Hematopoietic multipotent progenitor cell (in vitro differentiated cells): ENCODE measurements around the gene NCOA3. TPM values are rescaled to one million over a fixed set of nuclear protein-coding genes. Genes with fewer than 3 reads are reported as not detected.
"Not testable (repeated sequence)": the region's sequence is repeated elsewhere in the genome, so short reads cannot be mapped to it uniquely, and the experiment has no call there.

Experiments
- DNase-seq, 3 donors: peaks; one replicate each; pipeline ENCODE4 v3.0.0-alpha.2; 2011 to 2015; ENCODE audit warnings: low read depth in 2 of 3, low spot score in 2 of 3
- total RNA-seq: library from RNA; depleted of rRNA; stranded (reverse); fragments of >200 nt; gene quantifications from one replicate; pipeline ENCODE4 v1.2.3, GENCODE V29; 2012

Gene NCOA3
- total RNA-seq, 1 donor, result 24.8 TPM

DNA sequence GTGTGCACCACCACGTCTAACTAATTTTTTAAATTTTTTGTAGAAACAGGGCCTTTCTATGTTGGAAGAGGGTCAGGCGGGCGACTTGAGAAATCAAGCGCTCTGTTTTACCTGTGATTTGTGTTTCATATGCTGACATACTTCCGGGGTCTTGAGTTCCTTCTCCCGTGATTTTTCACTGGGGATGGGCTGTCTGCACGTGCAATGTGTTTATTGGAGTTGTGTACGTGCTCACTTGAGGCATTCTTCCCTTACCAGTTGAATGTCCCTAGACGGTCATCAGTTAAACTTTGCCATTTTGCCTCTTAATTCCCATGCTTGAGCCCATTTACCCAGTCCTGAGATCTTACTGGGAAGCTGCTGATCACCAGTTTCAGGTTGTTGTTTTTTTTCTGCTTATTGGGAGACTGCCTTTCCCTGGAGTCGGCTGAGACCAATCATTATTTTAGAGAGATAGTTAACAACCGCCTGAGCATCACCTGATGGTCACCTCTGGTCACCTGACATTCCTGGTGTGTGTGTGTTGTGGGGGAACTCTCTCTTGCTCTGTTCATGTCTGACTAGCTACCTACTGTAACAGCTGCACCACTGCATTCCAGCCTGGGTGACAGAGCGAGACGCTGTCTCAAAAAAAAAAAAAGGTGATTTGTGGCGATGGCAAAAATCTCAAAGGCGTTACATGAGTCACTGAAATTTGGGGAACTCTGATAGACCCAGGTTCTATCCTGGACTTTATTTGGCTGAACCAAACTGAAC lies 34.8 kb upstream of the NCOA3 start:
- no peak for DNase-seq

DNA sequence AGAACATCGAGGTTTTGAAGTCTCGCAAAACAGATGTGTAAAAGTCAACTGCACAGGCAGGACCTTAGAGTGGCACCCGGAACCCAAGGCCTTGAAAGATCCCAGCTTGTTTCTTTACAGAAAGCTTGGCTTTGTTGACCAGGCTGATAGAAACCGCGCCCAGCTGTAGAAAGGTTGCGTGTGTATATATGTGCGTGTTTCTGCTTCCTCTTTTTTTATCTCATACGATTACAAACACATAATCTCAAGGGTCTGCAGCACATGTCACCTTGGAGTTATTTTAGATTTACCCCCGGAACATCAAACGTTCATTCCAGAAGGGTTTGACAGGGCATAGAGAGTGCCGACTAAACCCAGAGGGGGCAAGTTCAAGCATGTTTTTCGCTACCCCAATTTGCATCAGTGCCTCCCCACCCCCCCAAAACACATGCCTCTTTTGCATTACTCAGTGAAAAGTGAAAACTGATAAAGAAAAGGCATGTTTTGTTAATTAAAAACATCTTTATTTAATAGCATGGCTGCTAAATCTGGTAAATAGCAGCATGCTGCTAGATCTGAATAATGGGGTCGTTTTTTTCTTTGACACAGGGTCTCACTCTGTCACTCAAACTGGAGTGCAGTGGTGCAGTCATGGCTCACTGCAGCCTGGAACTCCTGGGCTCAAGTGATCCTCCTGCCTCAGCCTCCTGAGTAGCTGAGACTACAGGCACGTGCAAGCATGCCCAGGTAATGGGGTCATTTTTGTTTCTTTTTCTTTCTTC lies 33.2 kb upstream of the NCOA3 start:
- peak in 2 of 3 donors; percentile 43 to 64 for DNase-seq

DNA sequence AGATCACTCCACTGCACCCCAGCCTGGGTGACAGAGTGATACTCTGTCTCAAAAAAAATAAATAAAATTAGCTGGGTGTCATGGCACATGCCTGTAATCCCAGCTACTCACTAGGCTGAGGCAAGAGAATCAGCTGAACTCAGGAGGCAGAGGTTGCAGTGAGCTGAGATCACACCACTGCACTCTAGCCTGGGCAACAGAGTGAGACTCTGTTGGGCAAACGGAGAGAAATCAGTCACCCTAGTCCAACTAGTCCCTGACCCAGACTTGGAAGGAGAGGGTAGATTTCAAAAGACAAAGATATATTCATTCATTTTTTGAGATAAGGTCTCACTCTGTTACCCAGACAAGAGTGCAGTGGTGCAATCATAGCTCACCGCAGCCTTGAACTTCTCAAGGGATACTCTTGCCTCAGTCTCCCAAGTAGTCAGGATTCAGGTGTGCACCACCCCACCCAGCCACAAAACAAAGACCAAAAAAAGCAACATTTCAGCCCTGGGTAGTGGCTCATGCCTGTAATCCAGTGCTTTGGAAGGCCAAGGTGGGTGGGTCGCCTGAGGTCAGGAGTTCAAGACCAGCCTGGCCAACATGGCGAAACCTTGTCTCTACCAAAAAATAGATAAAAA lies 26.2 kb upstream of the NCOA3 start:
- DNase-seq, result no peak

DNA sequence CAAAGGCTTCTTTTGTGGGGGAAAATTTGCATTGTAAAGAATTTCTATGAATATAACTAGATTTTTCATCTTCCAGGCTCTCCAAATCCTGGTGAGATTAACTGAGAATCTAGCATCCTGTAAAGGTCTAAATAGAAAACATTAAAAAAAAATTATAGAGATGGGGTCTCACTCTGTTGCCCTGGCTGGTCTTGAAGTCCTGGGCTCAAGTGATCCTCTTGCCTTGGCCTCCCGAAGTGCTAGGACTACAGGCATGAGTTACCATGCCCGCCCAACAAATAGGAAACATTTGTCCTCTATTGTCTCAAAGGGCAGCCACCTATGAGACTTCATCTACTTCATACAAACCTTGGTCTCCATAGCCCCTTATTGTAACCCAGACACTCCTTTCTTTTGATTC lies 25.2 kb upstream of the NCOA3 start:
- DNase-seq, result no peak

DNA sequence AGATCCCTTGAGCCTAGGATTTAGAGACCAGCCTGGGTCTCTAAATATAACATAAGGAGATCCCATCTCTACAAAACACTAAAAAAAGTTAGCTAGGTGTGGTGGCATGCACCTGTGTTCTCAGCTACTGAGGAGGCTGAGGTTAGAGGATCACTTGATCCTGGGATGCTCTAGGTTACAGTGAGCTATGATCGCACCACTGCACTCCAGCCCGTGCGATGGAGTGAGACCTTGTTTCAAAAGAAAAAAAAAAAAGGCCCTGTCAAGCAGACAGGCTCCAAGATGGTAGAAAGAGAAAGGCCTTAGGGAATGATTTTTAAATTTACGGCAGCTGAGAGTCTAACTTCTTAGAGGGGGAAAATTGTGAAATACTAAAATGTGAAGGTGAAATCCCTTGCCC lies 22.6 kb upstream of the NCOA3 start:
- no peak for DNase-seq

DNA sequence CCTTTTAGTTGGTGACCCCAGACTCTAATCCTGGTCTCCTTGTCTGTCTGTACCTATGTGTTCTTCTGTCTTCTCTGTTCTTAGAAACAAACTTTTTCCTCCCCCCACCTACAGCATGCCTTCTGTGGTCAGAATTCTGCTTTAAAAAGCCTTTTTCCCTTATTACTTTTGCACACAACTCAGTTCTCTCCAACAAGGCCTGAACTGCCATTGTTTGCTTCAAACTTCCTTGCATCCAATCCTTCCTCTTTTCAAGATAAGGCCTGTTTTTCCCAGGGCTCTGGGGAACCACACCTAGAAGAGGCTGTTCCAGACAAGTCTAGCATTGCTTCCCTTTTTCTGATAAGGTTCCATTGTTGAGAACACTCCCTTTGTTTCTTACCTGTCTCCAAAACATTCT lies 22.2 kb upstream of the NCOA3 start:
- DNase-seq, result no peak

DNA sequence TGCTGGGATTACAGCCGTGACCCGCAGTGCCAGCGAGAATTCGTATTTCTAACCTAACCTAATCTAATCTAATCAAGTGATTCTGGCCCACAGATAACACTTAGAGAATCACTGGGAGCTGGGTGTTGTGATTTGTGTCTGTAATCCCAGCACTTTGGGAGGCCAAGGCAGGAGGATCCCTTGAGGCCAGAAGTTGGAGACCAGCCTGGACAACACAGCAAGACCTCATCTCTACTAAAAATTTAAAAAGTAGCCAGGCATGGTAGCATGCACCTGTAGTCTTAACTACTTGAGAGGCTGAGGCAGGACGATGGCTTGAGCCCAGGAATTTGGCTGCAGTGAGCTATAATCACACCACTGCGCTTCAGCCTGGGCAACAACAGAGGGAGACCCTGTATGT lies 21.4 kb upstream of the NCOA3 start:
- DNase-seq, result no peak

DNA sequence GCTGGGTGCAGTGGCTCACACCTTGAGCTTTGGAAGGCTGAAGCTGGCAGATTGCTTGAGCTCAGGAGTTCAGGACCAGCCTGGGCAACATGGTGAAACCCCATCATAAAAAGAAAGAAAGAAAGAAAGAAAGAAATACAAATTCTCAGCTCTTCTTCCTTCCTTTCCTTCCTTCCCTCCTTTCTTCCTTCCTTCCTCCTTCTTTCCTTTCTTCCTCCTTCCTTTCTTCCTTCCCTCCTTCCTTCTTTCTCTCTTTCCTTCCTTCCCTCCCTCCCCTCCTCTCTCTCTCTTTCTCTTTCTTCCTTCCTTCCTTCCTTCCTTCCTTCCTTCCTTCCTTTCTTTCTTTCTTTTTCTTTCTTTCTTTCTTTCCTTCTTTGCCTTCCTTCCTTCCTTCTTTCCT lies 21.0 kb upstream of the NCOA3 start:
- DNase-seq, result no peak

DNA sequence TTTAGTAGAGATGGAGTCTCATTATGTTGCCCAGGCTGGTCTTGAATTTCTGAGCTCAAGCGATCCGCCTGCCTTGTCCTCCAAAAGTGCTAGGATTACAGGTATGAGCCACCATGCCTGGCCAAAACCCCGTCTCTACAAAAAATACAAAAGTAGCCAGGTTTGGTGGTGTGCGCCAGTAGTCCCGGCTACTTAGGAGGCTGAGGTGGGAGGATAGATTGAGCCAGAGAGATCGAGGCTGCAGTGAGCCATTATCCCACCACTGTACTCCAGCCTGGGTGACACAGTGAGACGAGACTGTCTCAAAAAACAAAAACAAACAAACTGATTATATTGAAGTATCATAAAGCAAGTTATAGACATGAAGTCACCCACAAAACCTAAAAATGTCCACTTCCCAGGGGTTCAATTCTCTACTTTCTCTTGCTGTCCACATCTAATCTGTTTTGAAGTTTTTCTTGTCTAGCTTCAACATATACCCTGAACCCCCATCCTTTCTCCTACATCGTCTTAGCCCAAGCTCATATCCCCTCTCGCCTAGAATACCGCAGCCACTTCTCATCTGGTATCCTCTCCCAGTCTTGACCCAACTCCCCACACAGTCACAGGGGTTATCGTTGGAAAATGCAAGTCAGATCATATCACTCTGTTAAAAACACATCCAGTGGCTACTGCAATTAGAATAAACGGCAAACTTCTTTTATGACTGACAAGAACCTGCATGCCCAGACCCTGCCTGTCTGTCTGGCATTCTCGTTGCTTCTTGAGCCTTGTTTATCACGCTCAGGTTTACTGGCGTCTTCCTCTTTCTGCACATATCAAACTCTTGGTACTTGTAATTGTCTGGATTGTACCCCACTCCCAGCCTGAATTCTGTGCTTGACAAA lies 20.1 kb upstream of the NCOA3 start:
- no peak for DNase-seq

DNA sequence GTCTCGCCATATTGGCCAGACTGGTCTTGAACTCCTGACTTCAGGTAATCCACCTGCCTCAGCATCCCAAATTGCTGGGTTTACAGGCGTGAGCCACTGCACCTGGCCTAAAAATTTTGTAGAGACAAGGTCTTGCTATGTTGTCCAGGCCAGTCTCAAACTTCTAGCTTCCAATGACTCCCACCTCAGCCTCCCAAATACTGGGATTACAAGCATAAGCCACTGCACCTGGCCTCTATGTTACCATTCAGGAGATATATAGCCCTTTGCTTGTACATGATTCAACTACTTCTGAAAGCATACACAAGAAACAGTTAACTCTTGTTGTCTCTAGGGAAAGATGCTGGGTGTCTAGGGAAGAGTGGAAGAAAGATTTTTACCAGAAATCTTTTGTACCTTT lies 19.0 kb upstream of the NCOA3 start:
- DNase-seq, result no peak

DNA sequence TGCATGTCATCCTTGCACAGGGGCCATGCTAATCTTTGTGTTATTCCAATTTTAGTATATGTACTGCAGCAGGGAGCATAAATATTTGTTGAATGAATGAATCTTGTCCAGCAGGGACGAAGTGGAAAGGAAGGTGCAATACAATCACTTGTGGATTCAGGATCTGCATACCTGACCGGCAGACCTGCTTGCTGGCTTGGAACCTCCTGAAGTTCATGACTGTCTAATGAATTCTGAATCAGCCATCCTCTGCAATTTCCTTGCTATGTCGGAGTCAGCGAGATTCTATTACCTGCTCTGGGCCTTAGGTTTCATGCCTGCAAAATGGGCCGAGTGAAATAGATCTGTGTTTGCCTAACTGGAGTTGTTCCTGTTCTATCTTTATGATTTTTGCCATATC lies 17.4 kb upstream of the NCOA3 start:
- no peak for DNase-seq

DNA sequence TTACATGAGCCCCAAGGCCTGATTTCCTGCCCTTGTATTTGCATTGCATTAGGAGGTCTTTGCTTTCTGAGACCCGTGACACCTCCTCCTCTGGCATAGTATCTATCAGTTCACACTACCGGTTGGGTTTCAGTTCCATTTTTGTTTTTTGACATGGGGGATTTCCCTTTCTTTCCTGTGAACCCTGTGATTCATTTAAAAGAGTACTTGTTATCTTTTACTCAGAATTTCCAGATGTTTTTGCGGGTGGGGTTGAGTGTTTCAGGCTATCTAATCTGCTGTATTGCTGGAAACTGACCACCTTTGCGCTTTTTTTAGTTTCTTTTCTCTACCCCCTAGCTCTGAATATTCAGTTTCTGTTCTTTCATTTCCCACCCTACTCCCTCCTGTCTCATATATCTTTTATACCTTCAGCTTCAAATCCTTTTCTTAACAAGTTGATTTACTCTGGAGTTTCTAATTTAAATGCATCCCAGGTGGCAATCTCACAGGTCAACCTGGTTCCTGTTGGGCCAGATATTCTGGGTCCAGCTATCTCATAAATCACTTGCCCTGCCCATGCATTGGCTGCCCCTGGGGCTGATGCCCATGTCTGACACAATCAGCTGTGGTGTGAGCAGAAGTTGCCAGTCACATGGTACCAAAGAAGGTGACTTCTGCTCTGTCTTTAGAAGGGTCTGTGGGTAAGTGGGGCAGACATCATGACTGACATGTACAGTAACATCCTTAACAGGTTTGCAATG lies 14.3 kb upstream of the NCOA3 start:
- DNase-seq, result peak in 2 of 3 donors; percentile 89 to 90

DNA sequence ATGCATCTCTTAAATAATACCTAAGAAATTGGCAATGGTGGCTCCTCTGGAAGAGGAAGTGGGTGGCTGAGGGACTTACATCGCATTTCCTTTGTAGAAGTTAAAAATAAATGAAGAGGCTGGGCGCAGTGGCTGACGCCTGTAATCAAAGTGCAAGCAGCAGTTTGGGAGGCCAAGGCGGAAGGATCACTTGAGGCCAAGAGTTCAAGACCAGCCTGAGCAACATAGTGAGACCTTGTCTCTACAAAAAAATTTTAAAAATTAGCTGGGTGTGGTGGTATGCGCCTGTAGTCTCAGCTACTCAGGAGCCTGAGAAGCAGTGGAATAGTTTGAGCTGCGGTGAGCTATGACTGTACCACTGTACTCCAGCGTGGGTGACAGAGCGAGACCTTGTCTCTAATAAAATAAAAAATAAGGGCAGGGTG lies 12.2 kb upstream of the NCOA3 start:
- DNase-seq, result peak in 2 of 3 donors; percentile 43 to 78

DNA sequence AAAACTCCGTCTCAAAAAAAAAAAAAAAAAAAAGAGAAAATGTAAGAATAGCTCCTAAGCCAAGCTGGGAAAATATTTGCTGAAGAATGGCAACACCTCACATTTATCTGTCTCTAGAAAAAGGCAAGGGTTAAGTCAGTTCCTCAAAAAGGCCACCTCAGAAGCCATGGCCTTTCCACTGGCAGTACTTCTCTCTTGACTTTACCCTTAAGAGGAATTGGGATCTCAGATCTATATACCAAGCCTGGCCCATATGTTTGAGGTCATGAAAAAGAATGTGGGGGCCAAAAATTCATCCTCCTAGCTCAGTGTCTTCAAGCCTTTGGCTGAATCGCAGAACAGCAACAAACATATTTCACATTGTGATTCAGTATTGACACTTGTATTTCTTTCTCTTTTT lies 10.9 kb upstream of the NCOA3 start:
- DNase-seq, result peak in 1 of 3 donors; percentile 37

DNA sequence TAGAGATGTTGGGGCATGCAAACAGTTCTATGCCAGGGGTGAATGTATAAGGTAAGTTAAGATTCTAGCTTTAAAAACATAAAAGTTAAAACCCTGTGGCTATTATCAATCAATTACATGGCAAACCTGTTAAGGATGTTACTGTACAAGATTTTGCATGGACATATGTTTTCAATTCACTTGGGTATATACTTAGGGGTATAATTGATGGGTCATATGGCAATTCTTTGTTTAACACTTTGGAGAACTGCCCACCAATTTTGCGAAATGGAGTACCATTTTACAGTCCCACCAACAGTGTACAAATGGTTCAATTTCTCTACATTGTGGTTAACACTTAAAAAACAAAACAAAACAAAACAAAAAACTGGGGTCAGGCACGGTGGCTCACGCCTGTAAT lies 9.4 kb upstream of the NCOA3 start:
- DNase-seq, result no peak

DNA sequence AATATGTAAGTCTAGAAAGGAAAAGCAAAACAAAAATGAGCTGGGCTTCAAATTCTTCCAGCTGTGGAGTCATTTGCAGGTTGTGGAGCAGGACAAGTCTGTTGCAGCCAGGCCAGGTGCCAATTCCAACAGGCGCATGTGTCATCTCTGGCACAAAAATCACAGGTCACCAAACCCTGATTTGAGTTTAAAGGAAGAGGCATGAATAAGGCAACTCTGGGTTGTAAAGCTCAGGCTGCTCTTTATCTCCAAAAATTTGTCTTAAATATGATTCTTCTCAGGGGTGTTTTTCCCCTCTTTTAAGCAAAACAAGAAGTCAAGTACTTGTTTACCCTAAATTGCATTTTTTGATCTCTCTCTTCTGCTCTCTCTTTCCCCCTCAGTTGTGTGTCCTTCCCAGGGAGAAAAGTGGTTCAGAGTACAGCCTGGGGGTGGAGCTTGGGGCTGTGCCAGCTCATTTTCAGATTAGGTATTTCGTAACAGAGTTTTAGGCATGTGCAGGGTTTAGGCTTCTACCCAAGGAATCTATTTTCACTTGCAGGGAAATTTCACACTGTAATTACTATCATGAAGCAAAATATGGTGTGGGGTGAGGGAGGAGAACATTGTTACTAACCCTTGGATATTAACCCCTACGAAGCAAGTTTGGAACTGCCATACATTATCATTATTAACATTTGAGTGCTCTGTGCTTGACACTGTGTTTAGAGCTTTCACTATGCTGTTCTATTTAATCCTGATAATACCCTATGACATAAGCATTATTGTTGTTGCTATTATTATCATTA lies 8.3 kb upstream of the NCOA3 start:
- peak in 2 of 3 donors; percentile 49 to 59 for DNase-seq

DNA sequence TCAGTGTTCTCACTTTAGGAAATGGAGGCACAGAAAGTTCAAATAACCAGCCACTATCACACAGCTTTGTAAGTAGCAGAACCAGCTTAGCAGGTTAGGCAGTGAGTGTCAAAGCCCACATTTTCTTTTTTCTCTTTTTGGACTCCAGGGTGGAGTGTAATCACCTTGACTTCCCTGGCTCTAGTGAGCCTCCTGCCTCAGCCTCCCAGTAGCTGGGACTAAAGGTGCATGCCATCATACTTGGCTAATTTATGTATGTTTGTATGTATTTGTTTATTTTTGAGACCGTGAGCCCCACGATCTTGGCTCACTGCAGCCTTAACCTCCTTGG lies 7.8 kb upstream of the NCOA3 start:
- no peak for DNase-seq

DNA sequence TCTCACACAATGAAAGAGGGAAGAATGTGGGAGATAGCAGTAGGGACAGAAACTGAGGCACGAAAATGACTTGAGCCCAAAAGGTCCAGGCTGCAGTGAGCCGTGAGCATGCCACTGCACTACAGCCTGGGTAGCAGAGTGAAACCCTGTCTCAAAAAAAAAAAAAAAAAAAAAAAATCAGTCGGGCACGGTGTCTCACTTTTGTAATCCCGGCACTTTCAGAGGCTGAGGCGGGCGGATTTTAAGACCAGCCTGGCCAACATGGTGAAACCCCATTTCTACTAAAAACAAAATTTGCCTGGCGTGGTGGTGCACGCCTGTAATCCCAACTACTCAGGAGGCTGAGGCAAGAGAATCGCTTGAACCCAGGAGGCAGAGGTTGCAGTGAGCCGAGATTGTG lies 7.1 kb upstream of the NCOA3 start:
- DNase-seq, result not testable (repeated sequence)

DNA sequence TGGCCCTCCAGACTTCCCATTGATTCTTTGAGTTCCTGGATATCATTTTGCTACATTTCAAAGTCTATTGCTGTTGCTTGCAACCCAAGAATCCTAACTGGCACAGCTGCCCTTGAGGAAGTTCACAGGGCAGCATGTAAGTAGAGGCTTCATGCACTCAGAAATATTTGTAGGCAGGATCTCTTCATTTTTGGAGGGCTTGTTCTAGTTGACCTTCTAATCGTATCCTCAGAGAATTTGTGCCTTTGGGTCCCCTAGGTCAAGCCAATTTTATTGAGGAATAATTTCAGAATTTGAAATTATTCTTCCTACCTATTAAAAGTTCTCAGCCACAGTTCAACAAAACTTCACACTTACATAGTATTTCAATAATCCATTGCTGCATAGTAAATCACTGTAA lies 5.6 kb upstream of the NCOA3 start:
- DNase-seq, result no peak
